Activated CD4-positive, CD25-positive, alpha-beta regulatory T cell treated with anti-CD3 and anti-CD28 coated beads, Interleukin-2, amount 50 U/mL, for 16 hours (primary cell): Measurements from ENCODE around the gene ALDH1A1.
"Not testable (repeated sequence)": the region's sequence is repeated elsewhere in the genome, so short reads cannot be mapped to it uniquely, and the experiment has no call there.

ENCODE experiments used
- DNase-seq: peaks from one replicate; pipeline ENCODE4 v3.0.0-alpha.2; 2020; ENCODE audit warnings: low read depth, low spot score

Gene ALDH1A1

GRCh38 chr9:72896439-72896838, 56.4 kb downstream of the ALDH1A1 start:
- no peak for DNase-seq

- no peak for DNase-seq
Measured at GRCh38 chr9:72895122-72895521, 57.7 kb downstream of the ALDH1A1 start.

- DNase-seq, result no peak
Measured at GRCh38 chr9:72894342-72894741, 58.5 kb downstream of the ALDH1A1 start.

GRCh38 chr9:72893437-72893836, 59.4 kb downstream of the ALDH1A1 start:
- no peak for DNase-seq

GRCh38 chr9:72891043-72891442, 61.8 kb downstream of the ALDH1A1 start:
- DNase-seq, result no peak

GRCh38 chr9:72888943-72889342, 63.9 kb downstream of the ALDH1A1 start:
- DNase-seq, result no peak

- no peak for DNase-seq
Measured at GRCh38 chr9:72888067-72888466, 64.8 kb downstream of the ALDH1A1 start.

GRCh38 chr9:72886386-72886785, 66.5 kb downstream of the ALDH1A1 start:
- DNase-seq, result no peak

GRCh38 chr9:72884508-72884907, 68.3 kb downstream of the ALDH1A1 start:
- DNase-seq, result no peak

- DNase-seq, result no peak
Measured at GRCh38 chr9:72883875-72884274, 69.0 kb downstream of the ALDH1A1 start.

- no peak for DNase-seq
Measured at GRCh38 chr9:72882117-72882775, 70.6 kb downstream of the ALDH1A1 start.

- DNase-seq, result no peak
Measured at GRCh38 chr9:72880821-72881220, 72.0 kb downstream of the ALDH1A1 start.

GRCh38 chr9:72875221-72875620, 77.6 kb downstream of the ALDH1A1 start:
- DNase-seq, result no peak

GRCh38 chr9:72874344-72874743, 78.5 kb downstream of the ALDH1A1 start:
- DNase-seq, result no peak

- DNase-seq, result no peak
Measured at GRCh38 chr9:72873456-72873855, 79.4 kb downstream of the ALDH1A1 start.

- no peak for DNase-seq
Measured at GRCh38 chr9:72872718-72873117, 80.1 kb downstream of the ALDH1A1 start.

GRCh38 chr9:72871685-72872084, 81.2 kb downstream of the ALDH1A1 start:
- no peak for DNase-seq

GRCh38 chr9:72864327-72864726, 88.5 kb downstream of the ALDH1A1 start:
- no peak for DNase-seq

- DNase-seq, result no peak
Measured at GRCh38 chr9:72863456-72864094, 89.3 kb downstream of the ALDH1A1 start.

- not testable (repeated sequence) for DNase-seq
Measured at GRCh38 chr9:72862788-72863187, 90.1 kb downstream of the ALDH1A1 start.

GRCh38 chr9:72858089-72858912, 94.6 kb downstream of the ALDH1A1 start:
- DNase-seq, result no peak

- no peak for DNase-seq
Measured at GRCh38 chr9:72857624-72857996, 95.2 kb downstream of the ALDH1A1 start.
